ENCODE data around the gene FCN2.

- TF ChIP-seq CTCF (IDR thresholded peaks at IDR 0.05) (no peak), POLR2A (IDR thresholded peaks at IDR 0.05) (no peak)
Measured at GRCh38 chr9:134917431-134918373, 37.1 kb downstream of the FCN2 start, which contains the start of gene FCN1.

Measured in body of pancreas (tissue), 4 donors.